ENCODE data around the gene FOXN1.
A peak's percentile ranks its signal among the peaks of the same experiment; 100 is the strongest.
"Not testable (repeated sequence)": the region's sequence is repeated elsewhere in the genome, so short reads cannot be mapped to it uniquely, and the experiment has no call there.

Gene FOXN1, protein sequence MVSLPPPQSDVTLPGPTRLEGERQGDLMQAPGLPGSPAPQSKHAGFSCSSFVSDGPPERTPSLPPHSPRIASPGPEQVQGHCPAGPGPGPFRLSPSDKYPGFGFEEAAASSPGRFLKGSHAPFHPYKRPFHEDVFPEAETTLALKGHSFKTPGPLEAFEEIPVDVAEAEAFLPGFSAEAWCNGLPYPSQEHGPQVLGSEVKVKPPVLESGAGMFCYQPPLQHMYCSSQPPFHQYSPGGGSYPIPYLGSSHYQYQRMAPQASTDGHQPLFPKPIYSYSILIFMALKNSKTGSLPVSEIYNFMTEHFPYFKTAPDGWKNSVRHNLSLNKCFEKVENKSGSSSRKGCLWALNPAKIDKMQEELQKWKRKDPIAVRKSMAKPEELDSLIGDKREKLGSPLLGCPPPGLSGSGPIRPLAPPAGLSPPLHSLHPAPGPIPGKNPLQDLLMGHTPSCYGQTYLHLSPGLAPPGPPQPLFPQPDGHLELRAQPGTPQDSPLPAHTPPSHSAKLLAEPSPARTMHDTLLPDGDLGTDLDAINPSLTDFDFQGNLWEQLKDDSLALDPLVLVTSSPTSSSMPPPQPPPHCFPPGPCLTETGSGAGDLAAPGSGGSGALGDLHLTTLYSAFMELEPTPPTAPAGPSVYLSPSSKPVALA

DNA sequence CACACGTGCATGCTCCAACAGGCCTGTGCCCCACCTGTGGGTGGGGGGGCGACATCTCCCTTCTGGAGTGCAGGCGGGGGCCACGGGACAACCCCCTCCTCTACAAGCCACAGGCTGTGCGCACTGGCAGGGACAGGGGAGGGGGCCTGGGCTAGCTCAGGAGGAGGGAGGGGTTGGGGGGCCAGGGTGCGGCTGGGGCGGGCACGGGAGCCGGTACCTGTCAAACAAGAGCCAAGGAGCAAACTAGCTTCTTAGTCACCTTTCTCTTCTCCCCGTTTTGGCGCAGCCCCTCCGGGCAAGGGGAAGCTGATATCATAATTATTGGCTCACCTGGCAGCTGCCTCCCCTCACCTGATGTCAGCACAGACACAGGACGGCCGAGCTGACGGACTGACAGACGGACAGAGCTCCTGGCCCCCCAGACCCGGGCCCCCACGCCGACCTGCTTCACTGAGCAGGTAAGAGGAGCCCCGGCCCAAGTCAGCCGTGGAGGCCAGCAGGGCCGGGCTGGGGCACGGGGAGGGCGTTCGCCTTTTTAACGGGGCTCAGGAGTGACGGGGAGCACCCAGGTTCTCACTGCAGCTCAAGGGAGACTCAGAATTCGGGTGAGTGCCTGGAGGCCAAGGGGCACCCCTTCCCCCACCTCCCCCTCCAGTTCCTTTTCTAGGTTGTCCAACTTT lies at the start of gene FOXN1:
TSS of gene FOXN1 (plus strand) at position 363 of the 680 bp plus-strand sequence. CDS start 17,622 bp downstream, outside the sequence.
- DNase-seq (ENCODE audit: low spot score) = no peak

DNA sequence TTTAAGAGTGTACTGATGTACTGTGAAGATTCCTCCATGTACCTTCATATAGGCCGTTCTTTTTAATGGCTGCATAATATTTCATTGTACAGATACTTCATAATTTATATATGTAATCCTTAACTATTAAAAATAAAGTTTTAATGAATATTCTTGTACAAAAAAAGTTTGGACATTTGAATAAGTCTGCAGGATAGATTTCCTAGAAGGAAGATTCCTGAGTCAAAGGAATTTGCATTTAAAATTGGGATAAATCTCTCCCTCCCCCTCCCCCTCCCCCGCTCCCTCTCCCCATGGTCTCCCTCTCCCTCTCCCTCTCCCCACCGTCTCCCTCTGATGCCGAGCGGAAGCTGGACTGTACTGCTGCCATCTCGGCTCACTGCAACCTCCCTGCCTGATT lies 48.3 kb upstream of the FOXN1 start:
- no peak for DNase-seq (ENCODE audit: low spot score)

DNA sequence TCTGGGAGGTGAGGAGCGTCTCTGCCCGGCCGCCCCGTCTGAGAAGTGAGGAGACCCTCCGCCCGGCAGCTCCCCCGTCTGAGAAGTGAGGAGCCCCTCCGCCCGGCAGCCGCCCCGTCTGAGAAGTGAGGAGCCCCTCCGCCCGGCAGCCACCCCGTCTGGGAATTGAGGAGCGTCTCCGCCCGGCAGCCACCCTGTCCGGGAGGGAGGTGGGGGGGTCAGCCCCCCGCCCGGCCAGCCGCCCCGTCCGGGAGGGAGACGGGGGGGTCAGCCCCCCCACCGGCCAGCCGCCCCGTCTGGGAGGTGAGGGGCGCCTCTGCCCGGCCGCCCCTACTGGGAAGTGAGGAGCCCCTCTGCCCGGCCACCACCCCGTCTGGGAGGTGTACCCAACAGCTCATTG lies 47.3 kb upstream of the FOXN1 start:
- DNase-seq (ENCODE audit: low spot score) = not testable (repeated sequence)

DNA sequence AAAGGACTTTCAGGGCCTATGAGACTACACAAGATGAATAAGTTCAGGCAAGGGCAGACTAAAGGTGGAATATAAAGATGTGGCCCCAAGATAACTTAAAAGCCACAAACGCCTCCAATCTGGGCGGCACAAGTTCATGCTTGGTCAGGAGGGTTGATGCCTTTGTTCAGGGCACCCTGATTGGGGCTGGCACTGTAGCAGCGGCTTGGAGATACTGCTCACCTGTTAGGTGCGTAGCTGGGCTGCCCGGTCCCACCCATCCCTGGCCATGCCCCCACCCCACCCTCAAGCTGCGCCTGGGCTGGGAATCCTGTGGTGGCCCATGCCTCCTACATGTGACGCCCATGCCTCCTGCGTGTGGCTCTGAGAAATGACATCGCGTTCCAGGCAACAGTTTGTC lies 45.2 kb upstream of the FOXN1 start:
- no peak for DNase-seq (ENCODE audit: low spot score)

DNA sequence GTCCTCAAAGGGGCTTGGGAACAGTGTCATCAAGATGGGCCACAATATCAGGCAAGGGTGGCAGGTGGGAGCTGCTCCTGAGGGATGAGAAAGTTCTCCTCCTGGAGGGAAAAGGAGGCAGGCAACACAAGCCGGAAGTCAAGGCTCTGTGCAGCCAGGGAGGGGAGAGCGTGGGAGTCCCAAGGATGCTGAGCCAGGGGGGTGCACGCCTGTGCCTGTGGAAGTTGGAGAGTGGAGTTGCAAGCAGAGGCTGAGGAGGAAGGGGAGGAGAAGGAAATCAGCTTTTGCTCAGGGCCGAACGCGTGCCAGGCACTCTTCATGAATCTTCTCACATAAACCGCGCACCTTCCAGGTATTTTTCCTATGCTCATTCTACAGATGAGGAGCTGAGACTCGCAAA lies 40.1 kb upstream of the FOXN1 start:
- DNase-seq (ENCODE audit: low spot score) = no peak

DNA sequence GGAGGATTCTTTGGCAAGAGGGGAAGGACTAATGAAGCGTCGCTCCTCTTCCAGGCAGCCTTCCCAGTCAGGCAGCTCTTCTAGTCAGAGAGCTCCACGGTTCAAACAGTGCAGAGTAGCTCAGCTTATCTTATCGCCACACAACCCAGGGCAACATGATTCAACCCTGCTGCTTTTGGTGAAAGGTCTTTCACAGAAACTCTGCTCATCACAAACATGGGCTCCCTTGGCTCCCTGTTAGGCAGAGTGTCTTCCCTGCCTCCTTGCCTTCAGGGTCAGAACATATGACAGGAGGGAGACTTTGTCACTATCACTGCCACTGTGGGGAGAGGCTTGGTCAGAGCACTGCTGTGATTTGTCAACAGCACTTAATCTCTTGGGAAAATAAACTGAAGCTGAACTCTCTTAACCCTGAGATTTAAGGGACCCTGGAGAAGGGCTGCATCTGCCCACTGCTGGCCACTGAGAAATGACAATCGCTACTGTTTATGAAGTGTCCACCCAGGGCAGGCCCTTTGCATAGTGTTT lies 39.6 kb upstream of the FOXN1 start:
- peak; percentile 74 for DNase-seq (ENCODE audit: low spot score)

DNA sequence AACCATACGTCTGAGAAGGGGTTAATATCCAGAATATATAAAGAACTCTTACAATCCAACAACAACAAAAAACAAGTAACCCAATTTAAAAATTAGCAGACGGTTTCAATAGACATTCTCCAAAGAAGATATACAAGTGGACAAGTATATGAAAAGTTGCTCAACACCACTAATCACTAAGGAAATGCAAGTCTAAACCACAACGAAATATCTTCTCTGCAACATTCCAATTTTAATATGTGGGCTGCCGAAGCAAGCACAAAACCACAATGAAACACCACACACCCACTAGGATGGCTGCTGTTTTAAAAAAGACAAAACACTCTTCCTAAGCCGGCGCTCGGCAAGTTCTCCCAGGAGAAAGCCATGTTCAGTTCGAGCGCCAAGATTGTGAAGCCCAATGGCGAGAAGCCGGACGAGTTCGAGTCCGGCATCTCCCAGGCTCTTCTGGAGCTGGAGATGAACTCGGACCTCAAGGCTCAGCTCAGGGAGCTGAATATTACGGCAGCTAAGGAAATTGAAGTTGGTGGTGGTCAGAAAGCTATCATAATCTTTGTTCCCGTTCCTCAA lies 38.6 kb upstream of the FOXN1 start:
- DNase-seq (ENCODE audit: low spot score) = no peak

DNA sequence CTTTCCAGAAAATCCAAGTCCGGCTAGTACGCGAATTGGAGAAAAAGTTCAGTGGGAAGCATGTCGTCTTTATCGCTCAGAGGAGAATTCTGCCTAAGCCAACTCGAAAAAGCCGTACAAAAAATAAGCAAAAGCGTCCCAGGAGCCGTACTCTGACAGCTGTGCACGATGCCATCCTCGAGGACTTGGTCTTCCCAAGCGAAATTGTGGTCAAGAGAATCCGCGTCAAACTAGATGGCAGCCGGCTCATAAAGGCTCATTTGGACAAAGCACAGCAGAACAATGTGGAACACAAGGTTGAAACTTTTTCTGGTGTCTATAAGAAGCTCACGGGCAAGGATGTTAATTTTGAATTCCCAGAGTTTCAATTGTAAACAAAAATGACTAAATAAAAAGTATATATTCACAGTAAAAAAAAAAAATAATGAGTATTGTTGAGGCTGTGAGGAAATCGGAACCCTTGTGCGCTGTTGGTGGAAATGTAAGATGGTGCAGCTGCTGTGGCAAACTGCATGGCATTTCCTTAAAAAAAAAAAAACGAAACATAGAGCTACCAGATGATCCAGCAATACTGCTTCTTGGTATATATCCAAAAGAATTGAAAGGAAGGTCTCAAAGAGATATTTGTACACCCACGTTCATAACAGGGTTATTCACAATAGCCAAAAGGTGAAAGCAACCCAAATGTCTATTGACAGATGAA lies 38.0 kb upstream of the FOXN1 start:
- not testable (repeated sequence) for DNase-seq (ENCODE audit: low spot score)

DNA sequence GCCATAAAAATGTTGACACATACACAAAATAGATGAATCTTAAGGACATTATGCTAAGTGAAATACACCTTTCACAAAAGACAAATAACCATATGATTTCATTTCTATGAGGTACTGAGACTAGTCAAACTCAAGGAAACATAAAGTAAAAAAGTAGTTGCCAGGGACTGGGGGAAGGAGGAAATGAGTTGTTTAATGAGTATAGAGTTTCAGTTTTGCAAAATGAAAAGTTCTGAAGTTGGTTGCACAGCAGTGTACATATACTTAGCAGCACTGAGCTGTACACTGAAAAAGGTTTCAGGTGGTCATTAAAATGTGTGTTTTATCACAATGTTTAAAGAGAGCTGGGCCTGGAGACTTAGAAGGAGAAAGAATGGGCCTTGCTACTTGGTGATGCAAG lies 37.4 kb upstream of the FOXN1 start:
- no peak for DNase-seq (ENCODE audit: low spot score)

DNA sequence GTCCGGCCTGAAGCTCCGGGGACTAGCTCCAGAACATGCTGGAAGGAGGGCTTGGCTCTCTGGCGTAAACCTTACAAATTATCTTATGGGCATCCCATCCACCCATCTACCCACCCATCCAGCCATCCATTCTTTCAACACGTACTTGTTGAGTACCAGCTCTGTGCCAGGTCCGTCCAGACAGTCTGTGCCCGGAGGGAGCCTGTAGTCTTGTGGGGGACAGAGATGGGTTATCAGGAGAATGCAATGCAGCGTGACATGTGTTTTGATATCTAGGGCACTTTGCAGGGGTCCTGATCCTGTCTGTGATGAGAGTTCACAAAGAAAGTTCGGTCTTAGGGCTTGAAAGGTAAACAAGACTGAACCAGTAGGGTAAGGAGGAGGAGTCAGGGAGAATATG lies 36.8 kb upstream of the FOXN1 start:
- DNase-seq (ENCODE audit: low spot score) = no peak

DNA sequence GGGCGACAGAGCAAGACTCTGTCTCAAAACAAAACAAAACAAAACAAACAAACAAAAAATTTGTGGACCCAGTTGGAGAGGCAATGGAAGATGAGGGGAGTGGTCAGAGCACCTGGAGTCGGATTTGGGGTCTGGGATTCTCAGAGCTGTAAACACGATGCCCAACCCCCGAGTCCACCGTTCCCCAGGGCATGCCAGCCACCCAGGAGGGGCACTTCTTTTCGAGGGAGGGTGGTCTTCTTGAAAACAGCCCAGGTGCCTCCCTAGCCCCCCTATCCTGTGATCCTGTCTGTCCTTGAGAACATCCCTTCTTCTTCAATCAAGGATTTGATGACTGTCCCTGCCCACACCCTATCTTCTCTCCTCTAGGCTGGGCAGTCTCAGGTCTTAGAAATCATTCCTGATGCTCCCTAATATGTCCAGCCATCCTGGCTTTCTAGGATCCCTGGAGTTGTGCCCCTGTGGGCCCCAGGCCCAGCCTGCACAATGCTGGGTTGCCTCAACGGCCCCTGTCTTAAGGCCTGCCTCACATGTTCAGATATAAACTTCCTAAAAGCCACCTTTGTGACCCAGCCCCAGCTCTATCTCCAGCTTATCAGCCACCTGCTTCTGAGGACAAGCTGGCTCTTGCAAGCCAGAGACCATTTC lies 35.8 kb upstream of the FOXN1 start:
- no peak for DNase-seq (ENCODE audit: low spot score)

DNA sequence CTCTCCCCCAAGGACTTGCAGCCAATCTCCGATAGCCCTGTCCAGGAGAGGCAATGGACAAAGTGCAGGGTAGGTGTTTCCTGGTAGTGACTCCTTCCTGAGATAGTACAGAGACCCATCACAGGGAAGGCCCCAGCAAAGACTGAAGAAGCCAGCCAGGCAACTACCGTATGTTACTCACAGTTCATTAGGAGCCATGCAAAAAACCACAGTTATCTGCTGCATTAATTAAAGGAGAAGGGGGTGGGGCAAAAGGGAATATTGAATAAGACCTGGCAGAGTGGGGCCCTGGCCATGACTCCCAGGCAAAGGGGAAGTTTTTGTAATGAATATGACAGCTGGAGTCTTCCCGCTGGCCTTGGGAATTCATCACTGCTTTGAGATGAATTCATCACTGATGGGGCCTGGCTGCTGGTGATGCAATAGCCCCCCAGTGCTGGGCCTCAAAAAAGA lies 35.2 kb upstream of the FOXN1 start:
- DNase-seq (ENCODE audit: low spot score) = peak; percentile 45

DNA sequence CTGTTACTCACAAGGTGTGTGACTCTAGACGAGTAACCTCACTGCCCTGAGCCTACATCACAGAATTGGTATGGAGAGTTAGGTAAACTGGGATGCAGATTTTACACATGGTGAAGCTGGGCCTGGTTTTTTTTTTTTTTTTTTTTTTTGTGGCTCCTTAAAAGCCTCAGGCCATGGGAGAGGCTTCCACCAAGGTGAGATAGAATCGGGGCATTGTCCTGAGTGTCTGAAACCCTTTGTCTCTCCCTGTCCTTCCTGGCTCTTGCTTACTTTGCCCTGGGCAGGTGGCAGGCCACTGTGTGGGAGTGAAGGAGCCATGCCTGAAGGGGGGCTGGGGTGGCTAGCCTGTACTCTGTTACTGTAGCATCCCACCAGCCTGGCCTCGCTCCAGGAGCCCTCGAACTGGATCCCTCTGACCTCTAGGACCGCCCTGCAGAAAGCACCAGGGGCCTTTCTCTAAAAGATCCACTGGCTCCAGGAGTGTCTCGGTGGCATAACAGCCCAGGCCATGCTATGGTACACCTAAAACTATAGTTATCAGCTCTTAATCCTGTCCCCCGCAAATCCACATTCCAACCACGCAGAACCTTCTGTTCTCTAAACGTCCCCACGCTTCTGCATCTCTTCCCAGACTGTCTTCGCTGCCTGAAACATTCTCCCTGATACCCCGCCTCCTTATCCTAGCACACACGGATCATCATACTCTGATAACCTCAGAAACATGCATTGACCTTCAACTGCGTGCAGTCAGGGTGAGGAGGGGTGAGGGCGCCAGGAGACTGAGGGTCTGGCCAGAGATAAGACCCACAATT lies 34.4 kb upstream of the FOXN1 start:
- DNase-seq (ENCODE audit: low spot score) = no peak

DNA sequence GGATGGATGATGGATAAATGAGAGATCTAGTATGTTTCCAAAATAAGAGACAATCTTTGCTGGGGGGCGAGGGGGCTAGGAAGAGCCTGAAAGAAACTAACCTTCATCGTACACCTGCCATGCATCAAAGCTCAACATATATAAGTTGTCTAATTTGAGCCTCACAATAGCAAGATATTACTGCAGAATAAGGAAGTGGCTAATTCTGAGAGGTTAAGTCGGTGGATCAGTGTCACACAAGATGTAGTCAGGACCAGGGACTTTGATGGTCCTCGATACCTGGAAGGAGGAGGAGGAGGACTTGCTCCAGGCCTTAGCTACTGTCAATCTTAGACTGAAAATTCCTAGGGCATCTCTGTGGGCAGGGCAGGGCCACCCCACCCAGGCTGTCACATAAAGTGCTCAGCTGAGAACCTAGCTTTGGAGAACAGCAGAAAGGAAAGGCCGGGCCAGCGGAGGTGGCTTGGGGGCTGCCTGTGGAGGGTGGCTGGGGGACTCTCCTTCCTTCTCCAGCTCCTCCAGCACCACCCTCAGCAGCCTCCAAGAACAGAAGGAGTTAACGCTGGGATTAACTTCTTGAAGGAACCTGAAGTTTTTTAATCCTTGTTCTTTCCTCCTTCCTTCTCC lies 33.2 kb upstream of the FOXN1 start:
- DNase-seq (ENCODE audit: low spot score) = no peak

DNA sequence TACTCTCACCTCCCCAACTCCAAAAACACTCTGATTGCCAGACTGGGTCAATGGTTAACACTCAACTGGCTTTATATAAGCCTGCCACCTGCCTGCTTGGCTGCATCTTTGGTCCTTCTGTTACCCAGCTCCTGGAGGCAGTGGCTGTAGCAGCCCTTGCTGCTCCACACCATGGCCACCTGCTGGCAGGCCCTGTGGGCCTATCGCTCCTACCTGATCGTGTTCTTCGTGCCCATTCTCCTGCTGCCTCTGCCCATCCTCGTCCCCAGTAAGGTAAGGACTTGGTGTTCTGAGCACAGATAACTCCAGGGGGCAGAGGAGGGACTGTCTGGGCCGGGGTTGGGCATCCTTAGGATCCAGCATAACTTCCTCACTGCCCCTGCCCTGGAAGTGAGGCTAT lies 32.6 kb upstream of the FOXN1 start, which contains the start of gene SLC13A2:
TSS of gene SLC13A2 (plus strand) at position 103 of the 400 bp plus-strand sequence. CDS start at position 172, 69 bp downstream.
- DNase-seq (ENCODE audit: low spot score) = no peak

DNA sequence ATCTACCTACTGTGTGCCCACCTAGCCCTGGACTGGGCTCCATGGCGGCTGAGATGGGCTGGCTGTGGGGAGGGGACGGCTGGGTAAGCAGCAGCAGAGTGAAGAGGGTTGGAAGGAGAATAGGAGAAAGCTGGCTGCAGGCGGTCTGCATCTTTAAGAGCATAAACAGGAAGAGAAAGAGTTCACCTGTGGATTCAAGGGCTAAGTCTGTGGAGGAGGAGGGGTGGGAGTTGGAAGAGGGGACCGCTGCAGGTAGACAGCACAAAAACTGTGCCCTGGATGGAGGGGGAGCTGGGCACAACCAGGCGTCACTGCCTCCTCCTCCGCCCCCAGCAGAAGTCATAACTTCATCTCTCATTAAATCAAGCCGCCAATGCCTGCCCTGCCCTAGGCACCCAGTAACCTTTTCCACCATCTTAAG lies 32.0 kb upstream of the FOXN1 start:
- DNase-seq (ENCODE audit: low spot score) = no peak

DNA sequence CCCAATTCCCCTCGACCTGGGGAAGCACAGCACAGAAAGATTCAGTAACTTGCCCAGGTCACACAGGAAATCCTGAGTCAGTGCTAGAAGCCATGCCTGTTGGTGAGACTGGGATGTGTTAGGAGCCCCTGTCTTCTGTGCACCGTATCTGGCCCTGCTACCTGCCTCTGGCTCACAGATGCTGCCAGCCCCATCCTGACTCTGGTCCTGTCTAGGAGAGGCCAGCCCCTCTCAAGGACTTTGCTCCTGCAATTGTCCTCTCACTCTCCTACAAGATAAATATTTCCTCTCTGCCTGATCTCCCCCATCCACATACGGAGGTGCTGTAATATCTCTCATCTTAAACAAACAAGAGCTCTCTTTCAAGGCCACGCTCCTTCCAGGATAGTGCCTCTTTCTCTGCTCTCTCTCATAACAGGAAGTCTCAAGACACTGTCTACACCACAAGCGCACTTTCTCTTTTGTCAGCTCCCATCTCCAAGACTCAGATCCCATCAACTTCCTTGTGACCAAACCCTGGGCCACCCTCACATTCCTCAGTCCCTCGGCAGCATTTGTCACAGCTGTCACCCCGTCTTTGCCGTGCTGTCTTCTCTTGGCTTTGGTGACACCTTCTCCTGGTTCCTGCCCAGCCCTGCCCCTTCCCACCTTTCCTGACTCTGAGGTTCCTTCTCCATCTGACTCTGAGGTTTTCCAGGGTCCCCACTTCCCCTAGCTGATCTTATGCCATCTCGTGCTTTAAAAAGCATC lies 30.8 kb upstream of the FOXN1 start:
- peak; percentile 53 for DNase-seq (ENCODE audit: low spot score)

DNA sequence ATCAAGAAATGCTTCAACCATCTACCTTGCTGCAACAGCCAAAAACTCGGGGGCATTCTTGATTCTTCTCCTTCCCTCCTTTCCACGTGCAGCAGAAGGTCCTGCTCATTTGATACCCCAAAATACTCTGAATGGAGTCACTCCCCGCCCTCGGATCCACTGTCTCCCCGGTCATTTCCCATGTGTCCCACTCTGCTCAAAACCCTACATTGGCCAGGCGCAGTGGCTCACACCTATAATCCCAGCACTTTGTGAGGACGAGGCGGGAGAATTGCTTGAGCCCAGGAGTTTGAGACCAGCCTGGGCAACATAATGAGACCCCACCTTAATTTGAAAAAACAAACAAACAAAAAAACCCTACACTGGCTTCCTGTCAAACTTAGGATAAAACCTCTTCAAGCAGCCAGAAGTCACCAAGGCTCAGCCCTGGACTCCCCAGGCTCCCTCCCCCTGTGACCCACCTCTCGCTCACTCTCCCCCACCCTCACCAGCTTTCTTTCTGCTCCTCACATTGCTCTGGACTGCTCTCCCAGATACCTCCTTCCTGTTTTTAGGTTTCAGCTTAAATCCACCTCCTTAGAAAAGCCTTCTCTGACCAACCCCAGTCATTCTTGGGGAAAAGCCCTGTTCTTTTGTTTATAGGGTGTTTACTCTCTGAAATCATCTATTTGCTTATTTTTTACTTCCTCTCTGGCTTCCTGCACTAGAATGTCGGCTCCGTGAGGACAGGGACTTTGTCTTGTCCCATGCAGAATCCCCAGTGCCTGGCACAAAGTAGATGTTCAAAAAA lies 29.9 kb upstream of the FOXN1 start:
- DNase-seq (ENCODE audit: low spot score) = no peak
